SU-DHL-6 (cell line): ENCODE measurements around the gene OPTN.

ENCODE experiments used
- H2AFZ ChIP-seq: fragments of 200-600 bp; sonication (generic); 2 replicates; pipeline ENCODE4 v1.6.1; 2014; ENCODE audit warnings: low read depth, mild to moderate bottlenecking, moderate library complexity, mixed read lengths, antibody characterized with exemption, low read length; ENCODE audit not compliant: severe bottlenecking
- H3F3A ChIP-seq: fragments of 200-600 bp; shearing (Covaris generic); 2 replicates; pipeline ENCODE4 v1.6.0; 2016; ENCODE audit warnings: antibody characterized with exemption, mild to moderate bottlenecking; ENCODE audit not compliant: insufficient read depth
- H3K27ac ChIP-seq: fragments of 200-600 bp; sonication (generic); 2 replicates; pipeline ENCODE4 v1.5.1; 2016; ENCODE audit warnings: low read depth, mild to moderate bottlenecking, low read length, moderate library complexity, mixed read lengths
- H3K27me3 ChIP-seq: fragments of 200-600 bp; sonication (generic), shearing (Covaris generic); 2 replicates; pipeline ENCODE4 v1.6.0; 2014; ENCODE audit warnings: mild to moderate bottlenecking, low read length
- H3K36me3 ChIP-seq: fragments of 200-600 bp; sonication (generic); 2 replicates; pipeline ENCODE4 v1.6.1; 2014; ENCODE audit warnings: mild to moderate bottlenecking, low read length, mixed read lengths
- H3K4me2 ChIP-seq: fragments of 300-600, 200-600 bp; shearing (Covaris generic), sonication (generic); 2 replicates; pipeline ENCODE4 v1.6.0; 2014; ENCODE audit warnings: low read length, low read depth, mild to moderate bottlenecking; ENCODE audit not compliant: poor library complexity, severe bottlenecking
- H3K4me3 ChIP-seq: fragments of 200-600 bp; sonication (generic); 2 replicates; pipeline ENCODE4 v1.5.1; 2014; ENCODE audit warnings: antibody characterized with exemption, low read length, mild to moderate bottlenecking, mixed read lengths; ENCODE audit not compliant: insufficient read depth, poor library complexity, severe bottlenecking
- H3K79me2 ChIP-seq: fragments of 200-600 bp; sonication (generic); 2 replicates; pipeline ENCODE4 v1.6.1; 2014; ENCODE audit warnings: mild to moderate bottlenecking, low read length, moderate library complexity; ENCODE audit not compliant: insufficient read depth
- H3K9ac ChIP-seq: fragments of 200-600 bp; sonication (generic); 2 replicates; pipeline ENCODE4 v1.7.0; 2014; ENCODE audit warnings: mild to moderate bottlenecking, low read length
- H3K9me2 ChIP-seq: fragments of 200-600 bp; sonication (generic); replicated peaks from 2 replicates; pipeline ENCODE4 v1.6.1; 2014; ENCODE audit warnings: low read length; ENCODE audit not compliant: insufficient read depth
- H3K9me3 ChIP-seq: fragments of 200-600 bp; sonication (generic); 2 replicates; pipeline ENCODE4 v1.6.1; 2014; ENCODE audit warnings: low read length, mixed read lengths; ENCODE audit not compliant: insufficient read depth
- H4K20me1 ChIP-seq: fragments of 200-600 bp; sonication (generic); 2 replicates; pipeline ENCODE4 v1.6.1; 2014; ENCODE audit warnings: low read depth, mild to moderate bottlenecking, antibody characterized with exemption, low read length, moderate library complexity, mixed read lengths
- EZH2phosphoT487 ChIP-seq: fragments of 200-600 bp; sonication (generic), shearing (Covaris generic); conservative IDR thresholded peaks from 2 replicates; pipeline ENCODE4 v1.6.1; 2018; ENCODE audit warnings: mild to moderate bottlenecking, antibody characterized with exemption, low read length, moderate library complexity, mixed read lengths
- TF ChIP-seq, protein P1 (sequence below): fragments of 200-600 bp; sonication (generic); IDR thresholded peaks from one replicate; pipeline ENCODE4 v1.5.1; 2017; ENCODE audit warnings: antibody characterized with exemption, mild to moderate bottlenecking, low read length, moderate library complexity; ENCODE audit not compliant: insufficient read depth, poor library complexity, severe bottlenecking

OPTN gene

DNA sequence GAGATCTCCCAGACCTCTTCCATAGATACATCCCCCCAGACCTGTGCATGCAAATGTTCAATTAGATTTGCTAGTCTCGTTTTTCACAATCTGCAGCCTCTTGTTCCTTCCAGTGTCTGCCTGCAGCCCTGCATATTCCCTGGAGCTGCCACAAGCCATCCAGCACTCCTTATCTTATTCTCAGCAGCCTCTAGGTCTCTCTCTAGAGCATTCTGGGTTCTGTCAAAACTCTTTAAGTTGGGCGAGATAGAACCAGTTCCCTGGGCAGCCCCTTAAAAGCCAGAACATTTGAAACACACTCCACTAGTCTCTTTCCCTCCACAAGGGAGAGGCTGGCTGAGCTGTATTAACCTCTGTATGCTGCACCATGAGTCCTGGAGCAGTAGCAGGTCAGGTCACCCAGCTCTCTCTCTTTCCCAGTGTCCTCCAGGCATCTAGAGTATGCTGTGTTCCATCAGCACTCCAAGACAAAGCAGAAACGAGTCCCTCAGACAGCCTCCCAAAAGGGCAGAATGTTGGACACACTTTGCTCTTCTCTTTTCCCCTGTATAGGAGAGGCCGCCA is 40.7 kb downstream of the OPTN start:
- H3K9me2 ChIP-seq = no peaks in the 10 kb centered on the region
- H3K9ac ChIP-seq = no peak overlapping the region
- H2AFZ ChIP-seq = no peak overlapping the region
- no peak overlapping the region for H3K27ac ChIP-seq
- H3K4me2 ChIP-seq = no peak overlapping the region
- no peak overlapping the region for H3K4me3 ChIP-seq
- H4K20me1 ChIP-seq = no peaks in the 10 kb centered on the region
- H3F3A ChIP-seq = no peaks in the 10 kb centered on the region
- H3K27me3 ChIP-seq = no peaks in the 10 kb centered on the region
- TF ChIP-seq, protein P1, sequence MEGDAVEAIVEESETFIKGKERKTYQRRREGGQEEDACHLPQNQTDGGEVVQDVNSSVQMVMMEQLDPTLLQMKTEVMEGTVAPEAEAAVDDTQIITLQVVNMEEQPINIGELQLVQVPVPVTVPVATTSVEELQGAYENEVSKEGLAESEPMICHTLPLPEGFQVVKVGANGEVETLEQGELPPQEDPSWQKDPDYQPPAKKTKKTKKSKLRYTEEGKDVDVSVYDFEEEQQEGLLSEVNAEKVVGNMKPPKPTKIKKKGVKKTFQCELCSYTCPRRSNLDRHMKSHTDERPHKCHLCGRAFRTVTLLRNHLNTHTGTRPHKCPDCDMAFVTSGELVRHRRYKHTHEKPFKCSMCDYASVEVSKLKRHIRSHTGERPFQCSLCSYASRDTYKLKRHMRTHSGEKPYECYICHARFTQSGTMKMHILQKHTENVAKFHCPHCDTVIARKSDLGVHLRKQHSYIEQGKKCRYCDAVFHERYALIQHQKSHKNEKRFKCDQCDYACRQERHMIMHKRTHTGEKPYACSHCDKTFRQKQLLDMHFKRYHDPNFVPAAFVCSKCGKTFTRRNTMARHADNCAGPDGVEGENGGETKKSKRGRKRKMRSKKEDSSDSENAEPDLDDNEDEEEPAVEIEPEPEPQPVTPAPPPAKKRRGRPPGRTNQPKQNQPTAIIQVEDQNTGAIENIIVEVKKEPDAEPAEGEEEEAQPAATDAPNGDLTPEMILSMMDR = no peak
- TF ChIP-seq EZH2phosphoT487 = no peak
- no peaks in the 10 kb centered on the region for H3K36me3 ChIP-seq
- no peaks in the 10 kb centered on the region for H3K79me2 ChIP-seq
- H3K9me3 ChIP-seq = no peaks in the 10 kb centered on the region

DNA sequence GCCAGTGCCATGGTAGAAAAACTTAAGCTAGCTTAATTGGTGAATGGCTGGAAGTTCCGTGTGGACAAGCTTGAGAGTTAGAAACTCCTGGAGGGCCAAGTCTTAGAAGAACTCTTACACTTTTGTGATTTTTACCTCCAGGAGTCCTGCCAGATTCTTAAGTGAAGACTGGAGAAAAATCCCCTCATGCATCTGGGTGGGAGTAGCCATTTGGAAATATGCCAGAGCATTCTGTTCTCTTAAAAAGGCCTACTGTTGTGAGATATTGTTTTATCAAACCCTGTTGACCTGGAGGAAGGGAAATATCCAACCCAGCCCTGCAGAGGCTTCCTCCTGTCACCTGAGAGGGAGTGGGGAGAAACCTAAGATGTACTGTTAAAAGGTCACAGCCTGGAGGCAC is 43.8 kb downstream of the OPTN start:
- Histone ChIP-seq H3K9me2 (no peaks in the 10 kb centered on the region), H3K9ac (no peak overlapping the region), H4K20me1 (no peaks in the 10 kb centered on the region), H3F3A (no peaks in the 10 kb centered on the region), H3K27me3 (no peaks in the 10 kb centered on the region), H3K79me2 (no peaks in the 10 kb centered on the region), H3K36me3 (no peaks in the 10 kb centered on the region), H3K27ac (no peak overlapping the region), H3K4me3 (no peak overlapping the region), H3K4me2 (no peak overlapping the region), H3K9me3 (no peaks in the 10 kb centered on the region), H2AFZ (no peak overlapping the region)
- TF ChIP-seq, protein P1 = no peak
- no peak for TF ChIP-seq EZH2phosphoT487

DNA sequence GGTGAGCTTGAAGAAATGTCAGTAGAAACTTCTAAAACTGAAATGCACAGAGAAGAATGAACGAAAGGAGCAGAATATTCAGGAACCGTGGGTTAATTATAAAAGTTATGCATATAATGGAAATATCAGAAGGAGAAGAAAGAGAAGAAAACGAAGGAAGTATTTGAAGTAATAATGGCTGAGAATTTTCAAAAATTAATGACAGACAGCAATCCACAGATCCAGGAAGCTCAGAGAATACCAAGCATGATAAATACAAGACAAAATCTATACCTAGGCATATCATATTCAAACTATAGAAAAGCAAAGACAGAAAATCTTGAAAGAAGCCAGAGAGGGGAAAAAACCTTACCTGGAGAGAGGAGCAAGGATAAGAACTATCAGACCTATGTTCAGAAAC is 44.9 kb downstream of the OPTN start:
- Histone ChIP-seq H3K9me3 (no peaks in the 10 kb centered on the region), H3K4me3 (no peak overlapping the region), H3F3A (no peaks in the 10 kb centered on the region), H3K27me3 (no peaks in the 10 kb centered on the region), H3K9ac (no peak overlapping the region), H3K79me2 (no peaks in the 10 kb centered on the region), H4K20me1 (no peaks in the 10 kb centered on the region), H3K9me2 (no peaks in the 10 kb centered on the region), H2AFZ (no peak overlapping the region), H3K27ac (no peak overlapping the region), H3K36me3 (no peaks in the 10 kb centered on the region), H3K4me2 (no peak overlapping the region)
- no peak for TF ChIP-seq EZH2phosphoT487
- TF ChIP-seq, protein P1 = no peak

DNA sequence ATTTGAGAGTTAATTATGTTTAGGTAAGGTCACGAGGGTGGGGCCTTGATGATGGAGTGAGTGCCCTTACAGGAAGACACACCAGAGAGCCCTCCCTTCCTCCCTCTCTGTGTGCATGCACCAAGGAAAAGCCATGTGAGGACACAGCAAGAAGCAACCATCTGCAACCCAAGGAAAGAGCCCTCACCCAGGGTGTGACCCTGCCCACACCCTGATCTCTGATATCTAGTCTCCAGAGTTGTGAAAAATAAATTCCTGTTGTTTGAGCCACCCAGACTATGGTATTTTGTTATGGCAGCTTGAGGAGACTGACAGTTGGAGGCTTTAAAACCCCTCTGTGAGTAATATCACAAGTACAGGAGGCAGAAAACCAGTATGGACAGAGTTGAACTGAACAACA is 46.4 kb downstream of the OPTN start:
- Histone ChIP-seq H3F3A (no peaks in the 10 kb centered on the region), H3K27me3 (no peaks in the 10 kb centered on the region), H3K79me2 (no peaks in the 10 kb centered on the region), H3K9me3 (no peaks in the 10 kb centered on the region), H3K4me2 (no peak overlapping the region), H2AFZ (no peak overlapping the region), H4K20me1 (no peaks in the 10 kb centered on the region), H3K36me3 (no peaks in the 10 kb centered on the region), H3K27ac (no peak overlapping the region), H3K9me2 (no peaks in the 10 kb centered on the region), H3K4me3 (no peak overlapping the region), H3K9ac (no peak overlapping the region)
- TF ChIP-seq EZH2phosphoT487 = no peak
- TF ChIP-seq, protein P1 = no peak
